ENCODE measurements around the gene RUNX2.

RUNX2 gene

GRCh38 chr6:45436544-45437438, 108.7 kb downstream of the RUNX2 start:
- no peak for DNase-seq

- no peak for DNase-seq
Measured at GRCh38 chr6:45437439-45437815, 109.3 kb downstream of the RUNX2 start.

DNA sequence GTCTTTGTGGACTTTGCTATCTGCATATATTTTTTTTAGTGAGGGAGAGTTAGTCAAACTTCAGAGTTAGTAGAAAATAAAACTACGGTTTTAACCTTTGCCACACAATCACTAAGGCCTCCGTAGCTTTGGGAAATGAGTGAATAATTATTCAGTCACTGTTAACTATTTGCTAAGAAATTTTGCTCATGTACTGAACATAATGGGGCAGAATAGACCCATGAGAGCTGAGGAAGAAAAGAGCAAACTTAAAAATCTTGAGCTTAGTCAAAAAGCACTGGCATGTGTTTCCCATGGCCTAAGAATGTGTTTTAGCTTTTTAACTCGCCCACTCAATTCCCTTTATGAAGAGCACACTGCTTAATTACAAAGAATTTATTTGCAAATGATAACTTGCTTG, 110.0 kb downstream of the RUNX2 start:
- DNase-seq = no peak

DNA sequence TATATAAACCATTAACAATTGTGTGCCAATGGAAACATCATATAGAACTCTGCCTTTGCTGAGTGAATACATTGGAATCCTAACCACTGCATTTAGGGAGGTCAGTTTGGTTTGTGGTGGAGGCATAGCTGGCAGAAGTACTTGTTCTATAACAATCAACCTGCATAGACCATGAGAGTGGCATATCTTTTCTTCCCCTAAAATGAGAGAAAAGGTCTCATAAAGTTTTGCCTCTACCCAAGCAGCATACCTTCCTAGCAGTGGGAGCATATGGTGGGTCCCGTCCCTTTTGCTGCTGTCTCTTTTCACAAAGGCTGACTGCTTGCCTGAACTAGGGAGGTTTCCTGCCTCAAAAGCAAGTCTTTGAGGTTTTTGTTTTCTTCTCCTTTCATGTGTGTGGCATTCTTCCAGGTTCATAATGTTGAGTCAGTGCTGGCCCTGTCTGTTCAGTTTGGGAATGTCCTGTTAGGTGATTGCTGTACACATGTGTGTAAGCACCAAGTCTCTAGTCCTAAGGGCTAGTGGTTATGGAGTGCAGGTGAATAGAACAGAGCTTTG, 110.8 kb downstream of the RUNX2 start:
- no peak for DNase-seq

DNA sequence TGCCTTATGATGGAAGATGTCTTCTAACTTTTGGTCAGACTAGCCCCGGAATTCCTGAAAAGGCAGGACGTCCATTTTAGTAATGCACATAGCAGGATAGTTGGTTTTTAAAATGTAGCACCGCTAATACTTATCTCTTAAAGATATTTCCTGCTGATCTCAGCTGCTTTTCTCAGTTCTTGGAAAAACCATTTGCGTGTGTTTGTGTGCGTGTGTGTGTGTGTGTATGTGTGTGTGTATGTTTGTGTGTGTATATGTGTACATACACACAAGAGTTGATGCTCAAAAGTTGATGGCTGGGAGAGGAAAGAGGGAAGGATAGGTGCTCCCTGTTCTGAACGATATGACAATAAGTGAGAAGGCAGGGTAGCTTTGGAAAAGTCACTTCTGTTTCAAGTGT, 111.3 kb downstream of the RUNX2 start:
- no peak for DNase-seq

GRCh38 chr6:45439861-45440388, 111.8 kb downstream of the RUNX2 start:
- DNase-seq = no peak

DNA sequence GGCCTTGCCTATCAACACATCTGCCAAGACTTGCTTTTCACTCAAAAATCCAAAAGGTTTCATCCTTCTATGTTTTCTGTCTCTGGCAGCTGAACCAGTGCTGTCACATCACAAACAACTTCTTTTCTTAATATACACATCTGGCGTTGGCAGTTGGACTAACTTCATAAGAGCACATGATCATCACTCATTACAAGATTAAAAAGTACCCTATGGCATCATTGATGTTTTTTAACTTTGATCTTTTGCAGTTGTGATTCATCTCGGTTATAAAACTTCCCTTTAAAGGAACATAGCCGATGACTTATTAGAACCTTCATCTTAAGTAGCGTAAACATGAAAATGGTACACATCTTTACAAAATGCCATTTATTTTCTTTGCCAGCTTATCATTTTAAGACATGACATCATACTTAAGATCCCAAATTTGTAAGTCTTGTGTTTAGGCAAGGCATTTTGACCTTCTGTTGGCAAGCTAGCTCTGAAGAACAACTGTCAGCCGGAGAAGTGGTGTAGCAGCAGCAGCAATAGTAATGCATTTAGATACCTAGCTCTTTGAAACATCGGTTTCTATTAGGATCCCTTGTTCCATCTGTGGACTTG, 113.8 kb downstream of the RUNX2 start:
- DNase-seq = no peak

- no peak for DNase-seq
Measured at GRCh38 chr6:45442716-45443115, 114.6 kb downstream of the RUNX2 start.

DNA sequence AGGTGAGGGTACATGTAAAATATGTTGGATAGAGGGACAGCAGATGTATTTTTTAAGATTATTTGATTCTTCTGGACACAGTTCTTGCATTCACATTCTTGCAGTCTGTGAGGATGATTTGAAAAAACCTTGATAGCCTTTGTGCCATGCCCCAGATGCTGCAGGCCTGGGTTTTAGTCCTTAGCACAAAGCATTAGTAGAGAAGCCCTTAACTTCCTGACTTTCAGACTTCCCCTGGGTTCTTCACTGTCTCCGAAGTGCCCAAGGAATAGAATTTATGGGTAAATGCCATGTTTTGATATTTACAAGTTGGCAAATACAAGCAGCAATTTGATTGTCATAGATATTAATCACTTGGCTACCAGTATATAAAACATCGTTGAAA, 117.2 kb downstream of the RUNX2 start:
- no peak for DNase-seq

DNA sequence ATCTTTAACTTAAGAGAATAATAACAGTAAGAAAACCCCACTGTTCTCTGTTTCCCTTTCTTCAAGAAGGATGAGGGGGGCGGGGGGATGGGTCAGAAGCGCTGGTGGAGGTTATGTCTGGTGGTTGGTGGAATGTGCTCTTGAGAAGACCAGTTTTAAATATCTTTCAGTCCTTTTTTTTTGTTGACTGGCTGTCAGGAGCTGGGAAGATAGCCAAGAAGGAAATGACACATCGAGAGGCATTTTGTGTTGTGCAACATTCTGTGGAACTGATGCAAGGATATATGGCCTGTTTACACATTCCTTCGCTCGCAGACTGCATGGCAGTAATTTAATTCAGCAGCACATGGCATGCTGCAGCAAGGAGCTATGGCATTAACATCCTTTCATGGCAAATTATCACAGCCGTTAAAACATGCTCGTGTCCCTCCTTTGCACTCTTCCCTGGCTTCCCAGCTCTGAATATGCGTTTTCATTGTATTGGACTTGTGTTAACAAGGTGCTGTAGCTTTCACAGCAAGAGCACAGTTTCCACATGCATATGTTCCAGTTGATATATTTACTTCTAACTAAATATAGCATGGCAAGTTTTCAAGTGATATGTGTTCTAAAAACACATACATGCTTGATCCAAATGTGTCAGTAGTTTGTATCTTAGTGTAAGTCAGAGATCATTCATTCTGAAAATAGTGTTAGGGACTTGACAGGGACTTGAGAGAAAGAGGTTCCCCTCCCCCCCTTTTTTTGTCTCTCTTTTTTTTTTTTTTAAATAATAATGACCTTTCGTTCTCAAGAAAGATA, 117.8 kb downstream of the RUNX2 start:
- peak in 1 of 2 experiments; percentile 50 for DNase-seq

GRCh38 chr6:45447005-45447404, 118.9 kb downstream of the RUNX2 start:
- no peak for DNase-seq

DNA sequence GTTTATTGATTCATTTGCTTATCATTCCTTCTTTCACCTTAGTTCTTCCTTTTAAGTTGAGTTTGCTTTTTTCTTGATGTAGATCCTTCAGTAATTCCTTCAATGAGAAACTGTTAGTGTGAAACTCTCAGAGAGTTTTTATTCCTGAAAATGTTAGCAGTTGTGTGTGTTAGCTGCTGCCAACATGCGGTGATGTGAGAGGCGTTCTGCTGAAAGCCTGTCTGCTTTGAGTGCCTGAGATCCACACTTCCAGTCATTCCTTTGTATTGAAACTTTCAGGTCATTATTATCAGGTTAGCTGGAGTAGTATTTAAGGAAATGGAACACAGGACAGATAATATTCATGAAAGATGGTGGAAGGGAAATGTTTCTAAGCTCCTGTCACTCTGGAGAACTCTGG, 119.6 kb downstream of the RUNX2 start:
- DNase-seq = no peak

- DNase-seq = no peak
Measured at GRCh38 chr6:45448417-45449389, 120.6 kb downstream of the RUNX2 start.

GRCh38 chr6:45450132-45450531, 122.0 kb downstream of the RUNX2 start:
- DNase-seq = no peak

DNA sequence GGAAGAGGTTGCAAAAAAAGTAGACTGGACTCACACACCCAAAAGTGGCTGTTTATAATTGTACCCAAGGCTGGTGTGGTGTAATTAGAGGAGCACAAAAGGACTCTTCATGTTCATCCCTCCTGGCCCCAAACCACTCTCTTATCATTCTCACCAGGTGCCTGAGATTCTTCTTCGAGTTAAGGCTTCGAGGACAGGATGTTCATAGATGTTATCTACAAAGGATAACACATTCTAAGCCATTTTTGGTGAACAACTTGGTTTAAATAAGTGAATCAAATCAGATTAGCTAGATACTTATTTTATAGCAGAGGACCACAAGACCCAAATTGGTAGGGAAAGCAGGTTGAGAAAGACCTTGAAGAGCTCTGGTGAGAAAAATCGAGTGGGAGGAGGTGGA, 122.7 kb downstream of the RUNX2 start:
- DNase-seq = no peak

DNA sequence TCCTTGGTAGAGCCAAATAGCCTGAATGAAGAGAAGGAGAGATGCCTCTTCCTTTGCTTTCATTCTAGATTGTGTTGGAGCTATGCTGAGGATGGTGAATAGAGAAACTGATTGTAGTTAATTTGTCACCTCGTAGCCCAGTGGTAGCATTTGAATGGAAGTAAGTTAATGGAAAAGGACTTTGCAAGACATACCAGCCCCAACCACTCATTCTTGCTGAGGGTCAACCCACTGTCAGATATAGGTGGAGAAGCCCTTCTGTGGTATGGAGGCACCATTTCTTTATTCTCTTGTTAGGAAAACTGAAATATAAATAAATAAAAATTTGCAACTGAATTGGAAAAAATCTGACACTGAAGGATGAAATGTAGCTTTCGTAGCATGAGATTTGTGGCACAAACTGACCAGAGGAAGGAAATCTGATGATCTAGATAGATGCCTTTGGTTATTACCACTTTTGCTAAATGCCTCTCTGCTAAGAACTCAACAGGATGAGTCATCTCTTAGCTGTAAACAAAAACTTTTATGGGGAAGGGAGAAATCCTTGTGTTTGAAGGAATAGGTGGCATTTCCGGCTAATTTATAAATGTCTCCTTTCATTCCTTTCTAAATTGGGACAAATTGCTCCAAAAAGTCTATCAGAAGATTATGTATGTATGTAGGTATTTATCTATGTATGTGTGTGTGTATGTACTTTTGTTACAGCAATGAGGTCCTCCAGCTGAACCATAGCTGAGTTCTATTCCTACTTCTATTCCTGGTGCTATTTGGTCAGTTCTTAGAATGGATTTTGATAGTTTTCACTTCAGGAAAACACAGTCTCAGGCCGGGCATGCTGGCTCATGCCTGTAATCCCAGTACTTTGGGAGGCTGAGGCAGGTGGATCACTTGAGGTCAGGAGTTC, 126.1 kb downstream of the RUNX2 start:
- no peak for DNase-seq

- no peak for DNase-seq
Measured at GRCh38 chr6:45455408-45455807, 127.3 kb downstream of the RUNX2 start.

- DNase-seq = no peak
Measured at GRCh38 chr6:45457141-45457540, 129.0 kb downstream of the RUNX2 start.

DNA sequence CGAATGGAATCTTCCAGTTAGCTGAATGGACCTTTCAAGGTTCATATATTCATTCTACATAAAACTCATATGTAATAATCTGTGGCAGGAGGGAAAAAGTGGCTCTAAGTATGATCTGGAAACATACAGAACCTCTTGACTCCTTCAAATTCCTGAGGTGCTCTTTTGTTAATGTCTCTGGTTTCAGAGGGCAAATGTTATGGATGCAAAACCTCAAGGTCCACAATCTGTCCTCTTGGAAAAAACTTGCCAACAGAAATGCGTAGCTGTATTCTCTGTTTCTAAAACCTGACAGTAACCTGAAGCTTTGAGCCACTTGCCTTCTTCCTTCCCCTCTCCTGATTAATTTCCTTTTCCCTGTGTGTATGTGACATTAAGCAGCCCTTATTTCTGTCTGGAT, 130.5 kb downstream of the RUNX2 start:
- no peak for DNase-seq

DNA sequence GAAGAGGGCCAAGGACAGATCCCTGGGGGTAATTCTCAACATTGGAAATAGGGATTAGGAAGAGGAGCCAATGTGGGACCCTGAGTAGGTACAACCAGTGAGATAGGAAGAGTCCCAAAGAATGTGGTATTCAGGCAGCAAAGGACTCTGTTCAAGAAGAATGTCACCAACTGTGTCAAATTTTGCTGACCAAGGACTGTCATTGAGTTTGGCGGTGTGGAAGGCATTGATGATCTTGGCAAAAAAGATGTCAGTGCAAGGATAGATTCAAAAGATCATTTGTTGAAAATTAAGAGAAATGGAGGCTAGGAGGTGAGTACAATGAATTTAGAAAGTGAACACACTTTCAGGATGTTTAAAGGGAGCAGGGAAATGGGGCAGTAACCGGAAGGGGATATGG, 132.0 kb downstream of the RUNX2 start:
- DNase-seq = no peak

DNA sequence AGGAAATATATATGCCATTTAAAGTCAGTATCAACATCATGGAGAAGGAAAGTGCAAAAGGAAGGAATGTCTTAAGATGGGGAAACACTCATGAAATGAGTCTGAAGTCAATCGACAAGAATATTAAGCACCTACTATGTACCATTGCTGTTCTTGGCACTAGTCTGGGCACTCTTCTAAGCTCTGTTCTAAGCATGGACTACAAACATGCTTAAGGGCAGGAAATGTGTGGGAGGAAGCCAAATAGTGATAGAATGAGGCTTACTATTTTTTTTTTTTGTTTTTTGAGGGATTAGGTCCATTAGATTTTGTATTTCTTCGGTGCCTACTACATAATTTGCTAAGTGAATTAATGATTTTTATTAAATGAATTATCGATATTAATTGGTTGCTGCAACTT, 133.4 kb downstream of the RUNX2 start:
- DNase-seq = no peak
